SIG-M5 (cell line): ENCODE measurements around the gene OPHN1.
"Not testable (repeated sequence)": the region's sequence is repeated elsewhere in the genome, so short reads cannot be mapped to it uniquely, and the experiment has no call there.

Experiments
- DNase-seq: peaks from one replicate; lab custom pipeline; 2025; lab: John Stamatoyannopoulos, UW

The OPHN1 gene

GRCh38 chrX:68358679-68359078 is 74.6 kb downstream of the OPHN1 start:
- DNase-seq: no peak

- no peak for DNase-seq
Measured at GRCh38 chrX:68355629-68355920, 77.7 kb downstream of the OPHN1 start.

GRCh38 chrX:68354879-68355628 is 78.2 kb downstream of the OPHN1 start:
- DNase-seq: no peak

GRCh38 chrX:68345025-68345424 is 88.3 kb downstream of the OPHN1 start:
- DNase-seq: no peak

- DNase-seq: no peak
Measured at GRCh38 chrX:68343551-68343950, 89.7 kb downstream of the OPHN1 start.

- no peak for DNase-seq
Measured at GRCh38 chrX:68332201-68332731, 101.0 kb downstream of the OPHN1 start.

GRCh38 chrX:68326841-68327240 is 106.5 kb downstream of the OPHN1 start:
- DNase-seq: not testable (repeated sequence)

- DNase-seq: no peak
Measured at GRCh38 chrX:68307769-68308168, 125.5 kb downstream of the OPHN1 start.

GRCh38 chrX:68304602-68305001 is 128.7 kb downstream of the OPHN1 start:
- no peak for DNase-seq

GRCh38 chrX:68299898-68300297 is 133.4 kb downstream of the OPHN1 start:
- DNase-seq: no peak

GRCh38 chrX:68292471-68292870 is 140.8 kb downstream of the OPHN1 start:
- no peak for DNase-seq

- no peak for DNase-seq
Measured at GRCh38 chrX:68288127-68288526, 145.2 kb downstream of the OPHN1 start.

- no peak for DNase-seq
Measured at GRCh38 chrX:68287419-68287818, 145.9 kb downstream of the OPHN1 start.

GRCh38 chrX:68286980-68287379 is 146.3 kb downstream of the OPHN1 start:
- DNase-seq: no peak

- no peak for DNase-seq
Measured at GRCh38 chrX:68286076-68286475, 147.2 kb downstream of the OPHN1 start.

- no peak for DNase-seq
Measured at GRCh38 chrX:68284281-68284904, 148.9 kb downstream of the OPHN1 start.

- DNase-seq: no peak
Measured at GRCh38 chrX:68273887-68274286, 159.4 kb downstream of the OPHN1 start.

- DNase-seq: not testable (repeated sequence)
Measured at GRCh38 chrX:68264793-68265192, 168.5 kb downstream of the OPHN1 start.

GRCh38 chrX:68261060-68261672 is 172.1 kb downstream of the OPHN1 start:
- no peak for DNase-seq

GRCh38 chrX:68256990-68257389 is 176.3 kb downstream of the OPHN1 start:
- DNase-seq: no peak

GRCh38 chrX:68254738-68255645 is 178.3 kb downstream of the OPHN1 start:
- DNase-seq: no peak

GRCh38 chrX:68252664-68253063 is 180.6 kb downstream of the OPHN1 start:
- no peak for DNase-seq
